NCI-H1417 treated with DMSO at 0.1 percent for 48 hours (cell line): ENCODE data around the gene DNAH7.
"Not testable (repeated sequence)": the region's sequence is repeated elsewhere in the genome, so short reads cannot be mapped to it uniquely, and the experiment has no call there.

Experiments
- DNase-seq: peaks from one replicate; lab custom pipeline; 2025; lab: John Stamatoyannopoulos, UW

DNAH7 gene

GRCh38 chr2:196068271-196069209 is at the start of gene DNAH7:
Gene DNAH7, minus strand, starts transcription at chr2:196068837. Its CDS starts 126 bp downstream, at chr2:196068711.
- peak; percentile 45 for DNase-seq

- DNase-seq = no peak
These were observed 48.6 kb upstream of the DNAH7 start for GRCh38 chr2:196117214-196117705.

- no peak for DNase-seq
These were observed 44.7 kb upstream of the DNAH7 start for GRCh38 chr2:196113061-196113974.

GRCh38 chr2:196112418-196113034 is 43.9 kb upstream of the DNAH7 start:
- no peak for DNase-seq

GRCh38 chr2:196108604-196109003 is 40.0 kb upstream of the DNAH7 start:
- no peak for DNase-seq

- DNase-seq = no peak
These were observed 37.3 kb upstream of the DNAH7 start for GRCh38 chr2:196105951-196106350.

GRCh38 chr2:196104066-196104465 is 35.4 kb upstream of the DNAH7 start:
- DNase-seq = no peak

GRCh38 chr2:196103626-196104025 is 35.0 kb upstream of the DNAH7 start:
- DNase-seq = no peak

GRCh38 chr2:196101325-196101991 is 32.8 kb upstream of the DNAH7 start:
- DNase-seq = no peak

- DNase-seq = no peak
These were observed 31.3 kb upstream of the DNAH7 start for GRCh38 chr2:196099916-196100315.

- no peak for DNase-seq
These were observed 29.4 kb upstream of the DNAH7 start for GRCh38 chr2:196097864-196098660.

GRCh38 chr2:196096982-196097745 is 28.5 kb upstream of the DNAH7 start:
- DNase-seq = no peak

GRCh38 chr2:196096264-196096663 is 27.6 kb upstream of the DNAH7 start:
- DNase-seq = no peak

GRCh38 chr2:196089448-196089847 is 20.8 kb upstream of the DNAH7 start:
- DNase-seq = not testable (repeated sequence)

- no peak for DNase-seq
These were observed 19.6 kb upstream of the DNAH7 start for GRCh38 chr2:196088203-196088602.

- DNase-seq = no peak
These were observed 18.1 kb upstream of the DNAH7 start for GRCh38 chr2:196086517-196087368.

- no peak for DNase-seq
These were observed 15.0 kb upstream of the DNAH7 start for GRCh38 chr2:196083601-196084000.

GRCh38 chr2:196080526-196080925 is 11.9 kb upstream of the DNAH7 start:
- DNase-seq = no peak

- DNase-seq = no peak
These were observed 10.4 kb upstream of the DNAH7 start for GRCh38 chr2:196079052-196079451.
